ENCODE results near the gene KCTD5.

DNA sequence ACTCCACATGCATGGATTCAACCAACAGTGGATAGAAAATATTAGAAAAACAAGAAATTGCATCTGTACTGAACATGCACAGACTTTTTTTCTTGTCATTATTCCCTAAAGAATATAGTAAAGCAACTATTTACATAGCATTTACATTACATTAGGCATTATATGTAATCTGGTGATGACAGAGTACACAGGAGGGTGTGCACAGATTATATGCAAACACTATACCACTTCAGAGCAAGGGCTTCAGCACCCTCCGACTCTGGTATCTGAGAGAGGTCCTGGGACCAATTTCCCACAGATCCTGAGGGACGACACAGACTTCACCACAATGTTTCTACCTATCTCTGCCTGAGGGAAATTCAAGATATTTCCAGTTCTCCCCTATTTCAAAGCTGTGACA lies 25.3 kb upstream of the KCTD5 start:
- TF ChIP-seq, protein P1, sequence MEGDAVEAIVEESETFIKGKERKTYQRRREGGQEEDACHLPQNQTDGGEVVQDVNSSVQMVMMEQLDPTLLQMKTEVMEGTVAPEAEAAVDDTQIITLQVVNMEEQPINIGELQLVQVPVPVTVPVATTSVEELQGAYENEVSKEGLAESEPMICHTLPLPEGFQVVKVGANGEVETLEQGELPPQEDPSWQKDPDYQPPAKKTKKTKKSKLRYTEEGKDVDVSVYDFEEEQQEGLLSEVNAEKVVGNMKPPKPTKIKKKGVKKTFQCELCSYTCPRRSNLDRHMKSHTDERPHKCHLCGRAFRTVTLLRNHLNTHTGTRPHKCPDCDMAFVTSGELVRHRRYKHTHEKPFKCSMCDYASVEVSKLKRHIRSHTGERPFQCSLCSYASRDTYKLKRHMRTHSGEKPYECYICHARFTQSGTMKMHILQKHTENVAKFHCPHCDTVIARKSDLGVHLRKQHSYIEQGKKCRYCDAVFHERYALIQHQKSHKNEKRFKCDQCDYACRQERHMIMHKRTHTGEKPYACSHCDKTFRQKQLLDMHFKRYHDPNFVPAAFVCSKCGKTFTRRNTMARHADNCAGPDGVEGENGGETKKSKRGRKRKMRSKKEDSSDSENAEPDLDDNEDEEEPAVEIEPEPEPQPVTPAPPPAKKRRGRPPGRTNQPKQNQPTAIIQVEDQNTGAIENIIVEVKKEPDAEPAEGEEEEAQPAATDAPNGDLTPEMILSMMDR (tag by site-specific recombination; IDR thresholded peaks at IDR 0.05): no peak
- no peak for TF ChIP-seq SETDB1 (IDR thresholded peaks at IDR 0.05; ENCODE audit: insufficient read length, low read length)
- no peak for TF ChIP-seq ZNF747 (tag by site-specific recombination; IDR thresholded peaks at IDR 0.05)
- TF ChIP-seq, protein P2, sequence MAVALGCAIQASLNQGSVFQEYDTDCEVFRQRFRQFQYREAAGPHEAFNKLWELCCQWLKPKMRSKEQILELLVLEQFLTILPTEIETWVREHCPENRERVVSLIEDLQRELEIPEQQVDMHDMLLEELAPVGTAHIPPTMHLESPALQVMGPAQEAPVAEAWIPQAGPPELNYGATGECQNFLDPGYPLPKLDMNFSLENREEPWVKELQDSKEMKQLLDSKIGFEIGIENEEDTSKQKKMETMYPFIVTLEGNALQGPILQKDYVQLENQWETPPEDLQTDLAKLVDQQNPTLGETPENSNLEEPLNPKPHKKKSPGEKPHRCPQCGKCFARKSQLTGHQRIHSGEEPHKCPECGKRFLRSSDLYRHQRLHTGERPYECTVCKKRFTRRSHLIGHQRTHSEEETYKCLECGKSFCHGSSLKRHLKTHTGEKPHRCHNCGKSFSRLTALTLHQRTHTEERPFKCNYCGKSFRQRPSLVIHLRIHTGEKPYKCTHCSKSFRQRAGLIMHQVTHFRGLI (tag by site-specific recombination; IDR thresholded peaks at IDR 0.05): no peak
- TF ChIP-seq, protein P3, sequence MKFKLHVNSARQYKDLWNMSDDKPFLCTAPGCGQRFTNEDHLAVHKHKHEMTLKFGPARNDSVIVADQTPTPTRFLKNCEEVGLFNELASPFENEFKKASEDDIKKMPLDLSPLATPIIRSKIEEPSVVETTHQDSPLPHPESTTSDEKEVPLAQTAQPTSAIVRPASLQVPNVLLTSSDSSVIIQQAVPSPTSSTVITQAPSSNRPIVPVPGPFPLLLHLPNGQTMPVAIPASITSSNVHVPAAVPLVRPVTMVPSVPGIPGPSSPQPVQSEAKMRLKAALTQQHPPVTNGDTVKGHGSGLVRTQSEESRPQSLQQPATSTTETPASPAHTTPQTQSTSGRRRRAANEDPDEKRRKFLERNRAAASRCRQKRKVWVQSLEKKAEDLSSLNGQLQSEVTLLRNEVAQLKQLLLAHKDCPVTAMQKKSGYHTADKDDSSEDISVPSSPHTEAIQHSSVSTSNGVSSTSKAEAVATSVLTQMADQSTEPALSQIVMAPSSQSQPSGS (tag by site-specific recombination; IDR thresholded peaks at IDR 0.05; ENCODE audit: low read depth): no peak
- no peak for TF ChIP-seq ZNF585B (tag by site-specific recombination; IDR thresholded peaks at IDR 0.05)
- no peak for TF ChIP-seq ZNF776 (tag by site-specific recombination; IDR thresholded peaks at IDR 0.05; ENCODE audit: borderline replicate concordance)
- TF ChIP-seq ZNF426 (tag by site-specific recombination; IDR thresholded peaks at IDR 0.05): no peak
- no peak for TF ChIP-seq SP2 (tag by site-specific recombination; IDR thresholded peaks at IDR 0.05)
